Ovary (tissue), 3 donors: ENCODE measurements around the gene GDPGP1.

ENCODE experiments used
- CTCF ChIP-seq, 3 donors: fragments of 450-650 bp in 2 of 3; fragments of 200-600 bp in 1 of 3; IDR thresholded peaks; one replicate each; pipeline versions ENCODE4 v1.5.1 to v1.8.0; 2016 to 2022; ENCODE audit warnings: antibody characterized with exemption in 3 of 3, mild to moderate bottlenecking in 1 of 3
- POLR2A ChIP-seq: fragments of 450-650 bp; IDR thresholded peaks from one replicate; pipeline ENCODE4 v1.6.1; 2017; ENCODE audit warnings: antibody characterized with exemption, mild to moderate bottlenecking, moderate library complexity
- donor health status: DM: no; HTN: no; CAD: no.

DNA sequence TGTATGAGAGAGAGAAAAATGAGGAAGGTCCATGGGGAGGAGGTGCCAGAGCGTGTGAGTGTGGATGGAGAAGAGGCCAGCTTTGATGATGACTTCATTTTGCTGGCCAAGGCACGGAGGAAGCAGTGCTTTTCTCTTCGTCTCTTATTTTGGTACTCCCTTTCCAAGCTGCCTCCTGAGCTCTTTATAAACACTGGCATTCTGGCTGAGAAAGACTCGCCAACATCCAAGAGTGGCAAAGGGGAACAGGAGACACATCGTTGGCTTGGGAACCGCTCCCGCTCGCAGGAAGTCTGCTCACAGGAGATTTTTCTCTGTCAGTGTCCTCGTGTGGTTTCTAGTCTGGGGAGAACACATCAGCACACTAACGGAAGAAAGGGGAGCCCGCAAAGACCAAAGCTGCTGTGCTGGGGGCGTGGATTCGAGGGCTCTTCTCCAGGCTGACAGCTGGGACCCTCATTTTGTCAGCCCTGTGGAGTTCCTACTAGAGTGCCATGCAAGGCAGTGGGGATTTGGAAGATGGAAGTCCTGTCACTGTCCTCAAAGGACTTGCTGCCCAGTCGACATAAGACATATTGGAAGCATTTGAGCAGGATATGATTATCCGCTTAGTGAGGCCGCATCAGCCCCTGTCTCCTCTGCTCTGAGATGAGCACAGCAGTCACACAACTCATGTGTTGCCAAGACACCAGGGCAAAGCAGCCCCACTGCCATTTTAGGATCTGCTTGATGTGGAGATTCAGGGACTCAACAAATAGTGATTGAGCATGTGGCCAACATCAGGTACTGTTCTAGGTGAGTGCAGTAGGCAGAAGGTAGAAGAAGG, 40.8 kb upstream of the GDPGP1 start:
- no peak for TF ChIP-seq CTCF (IDR thresholded peaks at IDR 0.05)
- no peak for TF ChIP-seq POLR2A
